ENCODE results near the gene RASSF1.

- TF ChIP-seq POLR2A (IDR thresholded peaks at IDR 0.05; ENCODE audit: extremely low read depth, insufficient read length) (no peak), CTCF (IDR thresholded peaks at IDR 0.05; ENCODE audit: low read depth, low read length) (peak; percentile 33)
Observed at GRCh38 chr3:50388016-50388719, 47.5 kb upstream of the RASSF1 start.
